K562 (cell line): Measurements from ENCODE around the gene HSPB3.

Experiments used
- CEBPB ChIP-seq: fragments of 450-650 bp; IDR thresholded peaks from 2 replicates; pipeline ENCODE4 v1.6.1; 2016; ENCODE audit warnings: missing genetic modification characterization, missing compliant biosample characterization
- FOS ChIP-seq: IDR thresholded peaks from 3 replicates; pipeline ENCODE4 v1.6.1; 2011; ENCODE audit not compliant: insufficient read length; ENCODE audit errors: extremely low read depth
- FOSL1 ChIP-seq: fragments of 200-800 bp; sonication (Bioruptor generic); conservative IDR thresholded peaks from 2 replicates; pipeline ENCODE4 v1.6.1; 2016; ENCODE audit warnings: missing genetic modification characterization, missing compliant biosample characterization
- GABPB1 ChIP-seq: sonication (generic); formaldehyde crosslinking; IDR thresholded peaks from 2 replicates; pipeline ENCODE4 v1.8.0; 2022; ENCODE audit warnings: mild to moderate bottlenecking, missing genetic modification reagents
- MYC ChIP-seq, 2 experiments: fragments of 250-450 bp in 1 of 2; sonication (Bioruptor Pico) in 1 of 2; IDR thresholded peaks; 2 replicates each; pipeline versions ENCODE4 v1.5.1 to v1.6.1; 2012 to 2021; ENCODE audit warnings: low read depth in 2 of 2, borderline replicate concordance in 1 of 2, improper control_type of control experiment in 1 of 2, low read length in 1 of 2, mild to moderate bottlenecking in 1 of 2, moderate library complexity in 1 of 2
- NR2F6 ChIP-seq: fragments of 450-650 bp; formaldehyde crosslinking; IDR thresholded peaks from 2 replicates; pipeline ENCODE4 v1.4.0; 2020; ENCODE audit warnings: mild to moderate bottlenecking

DNA sequence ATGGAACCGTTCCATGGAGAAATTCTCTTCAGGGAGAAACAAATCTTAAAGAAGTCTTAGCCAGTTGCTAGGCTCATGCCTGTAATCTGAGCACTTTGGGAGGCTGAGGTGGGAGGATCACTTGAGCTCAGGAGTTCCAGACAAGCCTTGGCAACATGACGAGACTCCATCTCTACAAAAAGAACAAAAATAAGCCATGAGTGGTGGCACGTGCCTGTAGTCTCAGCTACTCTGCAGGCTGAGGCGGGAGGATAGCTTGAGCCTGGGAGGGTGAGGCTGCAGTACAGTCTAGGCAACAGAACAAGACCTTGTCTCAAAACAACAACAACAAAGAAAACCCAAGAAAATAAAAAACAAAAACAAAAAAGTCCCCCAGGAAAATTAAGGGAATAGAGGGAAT is 8.2 kb downstream of the HSPB3 start:
- TF ChIP-seq CEBPB (tag) (no peak), FOSL1 (tag) (no peak), MYC (IDR thresholded peaks at IDR 0.05; ENCODE audit: low read depth, low read length) (no peak), MYC (CRISPR knock-in tag; IDR thresholded peaks at IDR 0.05; ENCODE audit: borderline replicate concordance, low read depth) (no peak), NR2F6 (CRISPR knock-in tag) (no peak), FOS (no peak), GABPB1 (no peak)
